PC-9 (cell line): Measurements from ENCODE around the gene FOSB. TPM values are rescaled to one million over a fixed set of nuclear protein-coding genes. Genes with fewer than 3 reads are reported as not detected.
"Not testable (repeated sequence)": the region's sequence is repeated elsewhere in the genome, so short reads cannot be mapped to it uniquely, and the experiment has no call there.

Experiments
- BruUV-seq: library from RNA; stranded (reverse); fragments of 400-500 nt; replicated peaks from 2 replicates; lab custom pipeline; 2021; lab: Mats Ljungman, UMichigan
- CTCF ChIA-PET: fragments of 300-600 bp; sonication (Branson Sonifier 250); formaldehyde crosslinking; loops from one replicate; lab custom pipeline; 2022; ENCODE audit warnings: antibody characterized with exemption; lab: Charles Lee
- POLR2A ChIA-PET: fragments of 300-600 bp; sonication (Branson Sonifier 250); formaldehyde crosslinking; loops from one replicate; lab custom pipeline; 2022; ENCODE audit warnings: antibody characterized with exemption; ENCODE audit not compliant: unreplicated experiment; lab: Charles Lee
- DNase-seq, 2 experiments: peaks; one replicate each; pipeline versions ENCODE4 v3.0.0 to v3.0.0-alpha.2; 2015 to 2022; ENCODE audit warnings: mixed read lengths in 1 of 2
- H2AFZ ChIP-seq: fragments of 200-600 bp; sonication (generic); 2 replicates; pipeline ENCODE4 v1.8.1; 2017; ENCODE audit warnings: antibody characterized with exemption
- H3F3A ChIP-seq: fragments of 200-600 bp; sonication (generic); 2 replicates; pipeline ENCODE4 v1.8.1; 2017; ENCODE audit warnings: antibody characterized with exemption, mild to moderate bottlenecking, low read depth; ENCODE audit not compliant: insufficient read depth
- H3K27ac ChIP-seq: fragments of 200-600 bp; sonication (generic); 2 replicates; pipeline ENCODE4 v1.6.1; 2016; ENCODE audit warnings: mixed run types
- H3K27me3 ChIP-seq: fragments of 200-600 bp; sonication (generic); 2 replicates; pipeline ENCODE4 v1.6.1; 2016; ENCODE audit warnings: low read depth, mixed run types; ENCODE audit not compliant: insufficient read depth
- H3K36me3 ChIP-seq: fragments of 200-600 bp; sonication (generic); 2 replicates; pipeline ENCODE4 v1.6.1; 2016; ENCODE audit warnings: low read depth, mixed run types
- H3K4me1 ChIP-seq: fragments of 200-600 bp; sonication (generic); replicated peaks from 2 replicates; pipeline ENCODE4 v1.6.1; 2016; ENCODE audit warnings: mixed run types; ENCODE audit not compliant: insufficient read depth
- H3K4me2 ChIP-seq: fragments of 200-600 bp; sonication (generic); 2 replicates; pipeline ENCODE4 v1.6.1; 2017; ENCODE audit warnings: mixed run types
- H3K4me3 ChIP-seq: fragments of 200-600 bp; sonication (generic); 2 replicates; pipeline ENCODE4 v1.6.1; 2016; ENCODE audit warnings: mixed run types
- H3K79me2 ChIP-seq: fragments of 200-600 bp; sonication (generic); 2 replicates; pipeline ENCODE4 v1.6.1; 2017; ENCODE audit warnings: low read depth, mixed run types
- H3K9me2 ChIP-seq: fragments of 200-600 bp; sonication (generic); 2 replicates; pipeline ENCODE4 v1.8.1; 2017; ENCODE audit warnings: mild to moderate bottlenecking; ENCODE audit not compliant: insufficient read depth
- H3K9me3 ChIP-seq: fragments of 200-600 bp; sonication (generic); 2 replicates; pipeline ENCODE4 v1.8.1; 2016; ENCODE audit warnings: low read depth; ENCODE audit not compliant: insufficient read depth
- H4K20me1 ChIP-seq: fragments of 200-600 bp; sonication (generic); 2 replicates; pipeline ENCODE4 v1.8.1; 2017; ENCODE audit not compliant: insufficient read depth
- CTCF ChIP-seq: fragments of 200-600 bp; sonication (generic); conservative IDR thresholded peaks from 2 replicates; pipeline ENCODE4 v1.6.1; 2017; ENCODE audit warnings: mixed run types, antibody characterized with exemption, mild to moderate bottlenecking, moderate library complexity
- EZH2 ChIP-seq: fragments of 200-600 bp; sonication (generic); IDR thresholded peaks from 2 replicates; pipeline ENCODE4 v1.8.0; 2017; ENCODE audit warnings: antibody characterized with exemption, low read depth
- intact Hi-C: fragments of 100-400 bp; cut with micrococcal nuclease; formaldehyde crosslinking; loops from one replicate; pipeline ENCODE4 v1.10.0; 2022; ENCODE audit not compliant: unreplicated experiment
- total RNA-seq: library from RNA; stranded (reverse); gene quantifications from 2 replicates; pipeline ENCODE4 v1.2.3, GENCODE V29; 2021

The FOSB gene
- total RNA-seq, 1 experiment from 2014 or later = 7.9 TPM

GRCh38 chr19:45509692-45510015, 41.9 kb downstream of the FOSB start:
- Histone ChIP-seq H2AFZ (no peak overlapping the region), H3K4me1 (peaks cover 42% of the 10 kb centered on the region), H3K27ac (peak overlapping the region; percentile 8; the same call in 1 of the 2 replicates), H3F3A (peaks cover 44% of the 10 kb centered on the region), H3K36me3 (no peaks in the 10 kb centered on the region; the same call in 1 of the 2 replicates), H3K9me3 (no peaks in the 10 kb centered on the region), H3K4me2 (peak overlapping the region; percentile 99), H3K79me2 (peaks cover 82% of the 10 kb centered on the region), H3K9me2 (no peaks in the 10 kb centered on the region), H3K27me3 (no peaks in the 10 kb centered on the region), H4K20me1 (peaks cover 49% of the 10 kb centered on the region), H3K4me3 (peak overlapping the region; percentile 97; the same call in 1 of the 2 replicates)
- intact Hi-C loops = loop anchor here (5.0 kb wide), 1 partner anchor 133 kb away; no protein-coding TSS in a partner anchor
- ChIA-PET CTCF (interaction anchor here (0.7 kb wide), 1 partner anchor 13 kb away, joined by 3 read pairs; no protein-coding TSS in a partner anchor), POLR2A (no interaction called here)
- no TSS peak for BruUV-seq
- no peak for DNase-seq
- TF ChIP-seq EZH2 = no peak
- TF ChIP-seq CTCF = no peak

- CTCF ChIA-PET, H3K4me2 ChIP-seq, H3K27me3 ChIP-seq, H3K9me2 ChIP-seq, intact Hi-C loops, BruUV-seq, H3K9me3 ChIP-seq, H3K27ac ChIP-seq, DNase-seq, POLR2A ChIA-PET, H3K36me3 ChIP-seq, H2AFZ ChIP-seq, H3K4me3 ChIP-seq: not testable (repeated sequence)
- H3K79me2 ChIP-seq = peaks cover 89% of the 10 kb centered on the region
- peaks cover 44% of the 10 kb centered on the region for H3K4me1 ChIP-seq
- H3F3A ChIP-seq = peaks cover 44% of the 10 kb centered on the region
- H4K20me1 ChIP-seq = peaks cover 56% of the 10 kb centered on the region
Measured at GRCh38 chr19:45510352-45510751, 42.6 kb downstream of the FOSB start.

DNA sequence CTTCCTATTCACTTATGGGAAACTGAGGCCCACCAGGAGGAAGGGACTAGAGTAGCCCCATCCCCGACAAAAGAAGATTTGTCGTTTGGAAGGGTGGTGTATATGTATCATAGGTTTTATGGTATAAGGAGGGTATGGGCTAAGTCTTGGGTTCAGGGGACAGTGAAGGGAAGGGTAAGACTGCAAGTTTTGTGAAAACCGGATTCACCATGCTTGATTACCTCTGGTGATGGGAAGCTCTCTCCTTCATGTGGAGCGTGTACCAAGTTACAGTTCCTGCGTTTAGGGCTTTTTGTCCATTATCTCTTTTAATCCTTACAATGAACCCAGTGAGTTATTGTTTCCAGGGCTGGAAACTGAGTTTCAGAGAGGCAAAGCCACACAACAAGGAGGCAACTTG, 43.3 kb downstream of the FOSB start:
- Histone ChIP-seq H4K20me1 (peaks cover 63% of the 10 kb centered on the region), H3K9me2 (no peaks in the 10 kb centered on the region), H3K4me1 (peaks cover 41% of the 10 kb centered on the region), H2AFZ (no peak overlapping the region), H3K36me3 (no peaks in the 10 kb centered on the region; the same call in 1 of the 2 replicates), H3K4me2 (no peak overlapping the region), H3K9me3 (no peaks in the 10 kb centered on the region), H3K4me3 (no peak overlapping the region), H3F3A (peaks cover 47% of the 10 kb centered on the region), H3K27ac (no peak overlapping the region), H3K27me3 (no peaks in the 10 kb centered on the region), H3K79me2 (peaks cover 93% of the 10 kb centered on the region)
- intact Hi-C loops = no loop called here
- no peak for DNase-seq
- ChIA-PET POLR2A (no interaction called here), CTCF (no interaction called here)
- TF ChIP-seq EZH2 = no peak
- no peak for TF ChIP-seq CTCF
- no TSS peak for BruUV-seq
